Endodermal cell (in vitro differentiated cells): ENCODE data around the gene ZC4H2. TPM values are rescaled to one million over a fixed set of nuclear protein-coding genes. Genes with fewer than 3 reads are reported as not detected.

Source experiments
- DNase-seq: peaks from one replicate; pipeline ENCODE4 v3.0.0-alpha.2; 2017
- H3K27ac ChIP-seq: 2 replicates; pipeline ENCODE4 v1.5.1; 2013; ENCODE audit warnings: mild to moderate bottlenecking, low read depth, low read length, moderate library complexity
- H3K27me3 ChIP-seq: 2 replicates; pipeline ENCODE4 v1.6.1; 2013; ENCODE audit warnings: mild to moderate bottlenecking, low read length, moderate library complexity; ENCODE audit not compliant: insufficient read depth, control insufficient read depth, poor library complexity, severe bottlenecking
- H3K36me3 ChIP-seq: 2 replicates; pipeline ENCODE4 v1.7.0; 2013; ENCODE audit warnings: mild to moderate bottlenecking, low read length, moderate library complexity; ENCODE audit not compliant: control insufficient read depth, insufficient read depth
- H3K4me1 ChIP-seq: one replicate; pipeline ENCODE4 v1.7.0; 2013; ENCODE audit warnings: low read length; ENCODE audit not compliant: control insufficient read depth, insufficient read depth
- H3K4me3 ChIP-seq: 2 replicates; pipeline ENCODE4 v1.5.1; 2013; ENCODE audit warnings: mild to moderate bottlenecking, low read length, moderate library complexity
- H3K9ac ChIP-seq: 2 replicates; pipeline ENCODE4 v1.6.1; 2013; ENCODE audit warnings: mild to moderate bottlenecking, low read length, moderate library complexity; ENCODE audit not compliant: poor library complexity, severe bottlenecking; ENCODE audit errors: extremely low read depth
- H3K9me3 ChIP-seq: 2 replicates; pipeline ENCODE4 v1.6.1; 2013; ENCODE audit warnings: mild to moderate bottlenecking, low read length, moderate library complexity; ENCODE audit not compliant: control insufficient read depth
- H3K27ac Mint-ChIP-seq: 2 replicates; pipeline ENCODE4 v1.8.0; 2020; ENCODE audit warnings: mixed read lengths
- H3K27me3 Mint-ChIP-seq: 2 replicates; pipeline ENCODE4 v1.8.0; 2021; ENCODE audit warnings: mild to moderate bottlenecking, mixed read lengths; ENCODE audit not compliant: insufficient read depth
- H3K36me3 Mint-ChIP-seq: 2 replicates; pipeline ENCODE4 v1.8.0; 2020; ENCODE audit warnings: low read depth, mixed read lengths
- H3K4me1 Mint-ChIP-seq: 2 replicates; pipeline ENCODE4 v1.8.0; 2020; ENCODE audit warnings: mixed read lengths
- H3K4me3 Mint-ChIP-seq: 2 replicates; pipeline ENCODE4 v1.8.0; 2020; ENCODE audit warnings: mild to moderate bottlenecking, moderate library complexity, mixed read lengths
- H3K9me3 Mint-ChIP-seq: 2 replicates; pipeline ENCODE4 v1.8.0; 2020; ENCODE audit warnings: mild to moderate bottlenecking, mixed read lengths
- WGBS, 2 experiments: methylation state at CpG; one replicate each; pipeline versions ENCODE4 v1.1.5 to v1.1.7; 2013; ENCODE audit warnings: missing lambda C conversion rate in 2 of 2, mixed read lengths in 1 of 2; ENCODE audit not compliant: insufficient coverage in 1 of 2, insufficient read length in 1 of 2; 5-methylcytosine and 5-hydroxymethylcytosine counted together
- total RNA-seq, 2 donors: library from RNA; stranded (reverse); fragmentation: NEBNext Ultra II Directional in 1 of 2; extraction: Animal tissue kit (Norgen Biotek cat#: 25700) in 1 of 2; gene quantifications; 2 replicates in 1 of 2; 3 replicates in 1 of 2; pipeline ENCODE4 v1.2.1, GENCODE V29; 2021
- TF ChIP-seq, protein P1 (sequence below): fragments of 200-600 bp; sonication (generic); conservative IDR thresholded peaks from 2 replicates; pipeline ENCODE4 v1.5.0; 2021; ENCODE audit warnings: antibody characterized with exemption, mild to moderate bottlenecking

Gene ZC4H2
- total RNA-seq, 2 donors from 2014 or later = 31.9 to 47.8 TPM

DNA sequence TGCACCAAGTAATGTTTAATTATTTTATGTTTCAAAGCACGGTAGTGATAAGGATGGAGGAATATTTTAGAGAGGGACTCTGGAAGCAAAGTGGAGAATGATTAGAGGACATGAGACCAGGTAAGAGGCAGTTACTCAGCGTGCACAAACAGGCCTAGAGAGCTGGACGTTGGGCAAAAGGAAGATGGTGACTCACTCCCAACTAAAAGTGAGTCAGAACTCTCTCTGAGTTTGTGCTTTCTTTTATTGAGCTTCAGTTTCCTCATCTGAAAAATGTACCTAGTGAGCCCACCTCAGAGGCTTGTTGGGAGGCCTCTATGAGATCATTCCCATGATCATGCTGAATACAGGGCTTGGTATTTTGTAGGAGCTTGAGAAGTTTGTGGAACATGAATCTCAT is 1.6 kb upstream of the ZC4H2 start:
- DNase-seq = no peak
- Mint-ChIP-seq H3K4me1 (peaks cover 4% of the 10 kb centered on the region), H3K9me3 (peaks cover 58% of the 10 kb centered on the region), H3K27me3 (no peaks in the 10 kb centered on the region), H3K27ac (no peak overlapping the region), H3K4me3 (no peak overlapping the region), H3K36me3 (peaks cover 18% of the 10 kb centered on the region)
- Histone ChIP-seq H3K36me3 (peaks cover 8% of the 10 kb centered on the region), H3K4me1 (no peaks in the 10 kb centered on the region), H3K27ac (no peak overlapping the region), H3K9ac (no peak overlapping the region), H3K27me3 (no peaks in the 10 kb centered on the region), H3K4me3 (no peak overlapping the region), H3K9me3 (peaks cover 9% of the 10 kb centered on the region)
- TF ChIP-seq, protein P1, sequence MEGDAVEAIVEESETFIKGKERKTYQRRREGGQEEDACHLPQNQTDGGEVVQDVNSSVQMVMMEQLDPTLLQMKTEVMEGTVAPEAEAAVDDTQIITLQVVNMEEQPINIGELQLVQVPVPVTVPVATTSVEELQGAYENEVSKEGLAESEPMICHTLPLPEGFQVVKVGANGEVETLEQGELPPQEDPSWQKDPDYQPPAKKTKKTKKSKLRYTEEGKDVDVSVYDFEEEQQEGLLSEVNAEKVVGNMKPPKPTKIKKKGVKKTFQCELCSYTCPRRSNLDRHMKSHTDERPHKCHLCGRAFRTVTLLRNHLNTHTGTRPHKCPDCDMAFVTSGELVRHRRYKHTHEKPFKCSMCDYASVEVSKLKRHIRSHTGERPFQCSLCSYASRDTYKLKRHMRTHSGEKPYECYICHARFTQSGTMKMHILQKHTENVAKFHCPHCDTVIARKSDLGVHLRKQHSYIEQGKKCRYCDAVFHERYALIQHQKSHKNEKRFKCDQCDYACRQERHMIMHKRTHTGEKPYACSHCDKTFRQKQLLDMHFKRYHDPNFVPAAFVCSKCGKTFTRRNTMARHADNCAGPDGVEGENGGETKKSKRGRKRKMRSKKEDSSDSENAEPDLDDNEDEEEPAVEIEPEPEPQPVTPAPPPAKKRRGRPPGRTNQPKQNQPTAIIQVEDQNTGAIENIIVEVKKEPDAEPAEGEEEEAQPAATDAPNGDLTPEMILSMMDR = no peak
- WGBS, 2 experiments = 80 to 94% methylated on average over 1 to 3 of the region's 3 CpGs

GRCh38 chrX:64977051-64977450 is 801 bp upstream of the ZC4H2 start:
- Histone ChIP-seq H3K4me1 (no peaks in the 10 kb centered on the region), H3K27me3 (no peaks in the 10 kb centered on the region), H3K4me3 (peak overlapping the region; percentile 95), H3K9ac (no peak overlapping the region), H3K36me3 (peaks cover 16% of the 10 kb centered on the region), H3K9me3 (peaks cover 16% of the 10 kb centered on the region), H3K27ac (no peak overlapping the region)
- TF ChIP-seq, protein P1 = no peak
- H3K27ac Mint-ChIP-seq = no peak overlapping the region
- no peak for DNase-seq
- no peaks in the 10 kb centered on the region for H3K27me3 Mint-ChIP-seq
- WGBS, 2 experiments = 50% methylated on average over 2 of the region's 2 CpGs; no CpG with 5 or more reads in 1 of the 2 experiments
- H3K4me1 Mint-ChIP-seq = peaks cover 3% of the 10 kb centered on the region
- H3K36me3 Mint-ChIP-seq = peaks cover 26% of the 10 kb centered on the region
- peaks cover 66% of the 10 kb centered on the region for H3K9me3 Mint-ChIP-seq
- peak overlapping the region; percentile 88 for H3K4me3 Mint-ChIP-seq

DNA sequence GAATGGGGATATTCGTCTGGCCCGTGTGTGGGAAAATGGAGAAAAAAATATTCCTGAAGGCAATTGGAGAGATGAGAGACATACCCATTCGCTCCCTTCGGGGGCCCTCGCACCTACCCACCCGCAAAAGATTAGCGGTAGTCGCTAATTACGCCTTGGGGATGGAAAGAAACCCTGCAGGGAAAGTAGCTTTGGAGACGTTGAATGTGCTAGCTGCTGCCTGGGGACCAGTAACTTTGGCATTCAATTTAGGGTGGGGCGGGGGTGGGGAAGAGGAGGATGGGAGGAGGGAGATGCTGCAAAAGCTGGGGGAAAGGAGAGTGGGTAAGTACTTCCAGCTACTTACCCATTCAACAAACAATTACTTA is 407 bp upstream of the ZC4H2 start:
- Histone ChIP-seq H3K4me1 (no peaks in the 10 kb centered on the region), H3K9me3 (peaks cover 20% of the 10 kb centered on the region), H3K36me3 (peaks cover 18% of the 10 kb centered on the region), H3K4me3 (peak overlapping the region; percentile 95), H3K27me3 (no peaks in the 10 kb centered on the region), H3K27ac (no peak overlapping the region), H3K9ac (no peak overlapping the region)
- Mint-ChIP-seq H3K4me1 (peaks cover 3% of the 10 kb centered on the region), H3K9me3 (peaks cover 70% of the 10 kb centered on the region), H3K36me3 (peaks cover 30% of the 10 kb centered on the region), H3K4me3 (peak overlapping the region; percentile 88), H3K27me3 (no peaks in the 10 kb centered on the region), H3K27ac (peak overlapping the region; percentile 73)
- TF ChIP-seq, protein P1 = no peak
- 0% methylated on average over 10 of the region's 11 CpGs; no CpG with 5 or more reads in 1 of the 2 experiments for WGBS, 2 experiments
- peak; percentile 68 for DNase-seq
